GM18870 (cell line): Measurements from ENCODE around the gene TRMT10A.

Source experiments
- ATAC-seq: cut with Tn5 transposase; IDR thresholded peaks from one replicate; pipeline ENCODE4 v1.9.1; 2021; ENCODE audit warnings: moderate library complexity; ENCODE audit not compliant: unreplicated experiment

TRMT10A gene

GRCh38 chr4:99563310-99564186 lies at the start of gene TRMT10A:
TSS of gene TRMT10A (minus strand) at chr4:99564039. CDS start at chr4:99559338, 4,701 bp downstream.
- peak; percentile 94 for ATAC-seq

- no peak for ATAC-seq
Observed at GRCh38 chr4:99612704-99613103, 48.9 kb upstream of the TRMT10A start.

GRCh38 chr4:99612281-99612680 lies 48.4 kb upstream of the TRMT10A start:
- no peak for ATAC-seq

GRCh38 chr4:99610605-99611175 lies 46.9 kb upstream of the TRMT10A start:
- no peak for ATAC-seq

GRCh38 chr4:99608417-99608816 lies 44.6 kb upstream of the TRMT10A start:
- no peak for ATAC-seq

- no peak for ATAC-seq
Observed at GRCh38 chr4:99606716-99607115, 42.9 kb upstream of the TRMT10A start.

- peak; percentile 38 for ATAC-seq
Observed at GRCh38 chr4:99594818-99595217, 31.0 kb upstream of the TRMT10A start.

- peak; percentile 90 for ATAC-seq
Observed at GRCh38 chr4:99593781-99594641, 30.2 kb upstream of the TRMT10A start.

GRCh38 chr4:99591757-99592156 lies 27.9 kb upstream of the TRMT10A start:
- no peak for ATAC-seq

GRCh38 chr4:99587803-99588202 lies 24.0 kb upstream of the TRMT10A start:
- no peak for ATAC-seq

- no peak for ATAC-seq
Observed at GRCh38 chr4:99587309-99587708, 23.5 kb upstream of the TRMT10A start.

- no peak for ATAC-seq
Observed at GRCh38 chr4:99586797-99587196, 23.0 kb upstream of the TRMT10A start.

- ATAC-seq, result no peak
Observed at GRCh38 chr4:99586322-99586721, 22.5 kb upstream of the TRMT10A start.

GRCh38 chr4:99585516-99585915 lies 21.7 kb upstream of the TRMT10A start:
- no peak for ATAC-seq

- no peak for ATAC-seq
Observed at GRCh38 chr4:99578714-99579113, 14.9 kb upstream of the TRMT10A start.

- ATAC-seq, result peak; percentile 79
Observed at GRCh38 chr4:99574530-99575324, 10.9 kb upstream of the TRMT10A start, which contains the start of gene MTTP. TSS of gene MTTP (plus strand) at chr4:99574824. CDS start at chr4:99574910, 86 bp downstream.

GRCh38 chr4:99573735-99574368 lies 10.0 kb upstream of the TRMT10A start:
- no peak for ATAC-seq

GRCh38 chr4:99572527-99573240 lies 8.8 kb upstream of the TRMT10A start:
- no peak for ATAC-seq

GRCh38 chr4:99571883-99572282 lies 8.0 kb upstream of the TRMT10A start:
- no peak for ATAC-seq
